Esophagus muscularis mucosa (tissue), 4 donors: ENCODE measurements around the gene HS6ST3. TPM values are rescaled to one million over a fixed set of nuclear protein-coding genes. Genes with fewer than 3 reads are reported as not detected.

Experiments
- DNase-seq: peaks from one replicate; pipeline ENCODE4 v3.0.0-alpha.2; 2017; ENCODE audit errors: extremely low spot score
- H3K27ac ChIP-seq, 4 donors: fragments of 200-600 bp; sonication (generic); replicated peaks in 1 of 4; 1 replicate in 3 of 4; 2 replicates in 1 of 4; pipeline ENCODE4 v1.5.1; 2016 to 2019; ENCODE audit warnings: mild to moderate bottlenecking in 1 of 4
- H3K27me3 ChIP-seq, 4 donors: fragments of 200-600 bp; sonication (generic); one replicate each; pipeline versions ENCODE4 v1.5.1 to v1.6.0; 2016 to 2019
- H3K36me3 ChIP-seq, 4 donors: fragments of 200-600 bp; sonication (generic); one replicate each; pipeline ENCODE4 v1.5.1; 2016 to 2019
- H3K4me1 ChIP-seq, 4 donors: fragments of 200-600 bp; sonication (generic); one replicate each; pipeline ENCODE4 v1.5.1; 2016 to 2019
- H3K4me3 ChIP-seq, 4 donors: fragments of 200-600 bp; sonication (generic); 1 replicate in 2 of 4; 2 replicates in 2 of 4; pipeline ENCODE4 v1.5.1; 2016 to 2019; ENCODE audit warnings: mild to moderate bottlenecking in 4 of 4, moderate library complexity in 1 of 4
- H3K9me3 ChIP-seq, 4 donors: fragments of 200-600 bp; sonication (generic); 1 replicate in 3 of 4; 2 replicates in 1 of 4; pipeline ENCODE4 v1.5.1; 2016 to 2019
- CTCF ChIP-seq, 3 experiments: fragments of 200-600 bp in 2 of 3; fragments of 450-650 bp in 1 of 3; sonication (generic) in 2 of 3; IDR thresholded peaks; one replicate each; pipeline ENCODE4 v1.5.1; 2017 to 2019; ENCODE audit warnings: antibody characterized with exemption in 3 of 3, mild to moderate bottlenecking in 2 of 3, moderate library complexity in 1 of 3
- EP300 ChIP-seq: sonication (generic); formaldehyde crosslinking; IDR thresholded peaks from one replicate; pipeline ENCODE4 v1.6.1; 2017; ENCODE audit warnings: antibody characterized with exemption
- POLR2A ChIP-seq: fragments of 450-650 bp; IDR thresholded peaks from one replicate; pipeline ENCODE4 v1.6.1; 2017; ENCODE audit warnings: antibody characterized with exemption, moderate library complexity, mild to moderate bottlenecking, low read depth
- POLR2AphosphoS5 ChIP-seq, 2 donors: sonication (generic); formaldehyde crosslinking; IDR thresholded peaks; one replicate each; pipeline ENCODE4 v1.6.1; 2017; ENCODE audit warnings: antibody characterized with exemption in 2 of 2
- WGBS: methylation state at CpG from one replicate; pipeline ENCODE4 v1.1.5; 2018; 5-methylcytosine and 5-hydroxymethylcytosine counted together
- intact Hi-C: fragments of 100-400 bp; cut with DNase I; formaldehyde crosslinking; loops from one replicate; pipeline ENCODE4 v1.15.1; 2023
- total RNA-seq, 4 donors: library from RNA; depleted of rRNA; stranded (reverse); fragments of >200 nt; gene quantifications; one replicate each; pipeline versions ENCODE4 v1.1.0 to v1.2.1, GENCODE V29; 2016

HS6ST3 gene
- total RNA-seq, 4 donors from 2014 or later = 4.6 to 12.4 (median 7.9) TPM

- TF ChIP-seq POLR2AphosphoS5 (IDR thresholded peaks at IDR 0.05) (no peak), EP300 (no peak), CTCF (IDR thresholded peaks at IDR 0.05) (no peak), POLR2A (no peak)
- H3K27me3 ChIP-seq = no peaks in the 10 kb centered on the region
- 96% methylated on average over 5 of the region's 5 CpGs for WGBS
- no peak for DNase-seq
- H3K4me3 ChIP-seq = no peak overlapping the region
- H3K9me3 ChIP-seq = peaks cover 0 to 4% (median 0%) of the 10 kb centered on the region in 4 donors
- H3K27ac ChIP-seq = no peak overlapping the region
- no peaks in the 10 kb centered on the region for H3K36me3 ChIP-seq
- intact Hi-C loops = no loop called here
- no peaks in the 10 kb centered on the region for H3K4me1 ChIP-seq
These were observed 400.6 kb downstream of the HS6ST3 start for GRCh38 chr13:96490496-96490989.

DNA sequence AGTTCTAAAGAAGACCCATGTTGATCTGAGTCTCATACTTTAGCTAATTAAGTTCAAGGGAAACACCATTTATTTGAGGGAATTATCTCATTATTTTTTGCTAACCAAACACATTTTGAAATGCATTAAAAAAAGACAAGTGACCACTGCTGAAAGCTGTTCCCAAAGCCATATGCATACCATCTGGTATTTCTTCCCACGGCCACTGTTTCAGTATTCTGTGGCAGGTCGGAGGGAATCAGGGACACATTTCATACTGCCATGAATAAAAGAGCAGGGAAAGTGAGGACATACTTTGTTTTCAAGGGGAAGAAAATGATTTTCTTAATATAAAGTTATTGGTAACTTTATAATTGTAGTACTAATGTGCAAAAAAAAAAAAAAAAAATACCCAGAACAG is 401.2 kb downstream of the HS6ST3 start:
- Histone ChIP-seq H3K27me3 (no peaks in the 10 kb centered on the region), H3K4me3 (no peak overlapping the region), H3K9me3 (peaks cover 0 to 4% (median 0%) of the 10 kb centered on the region in 4 donors), H3K36me3 (no peaks in the 10 kb centered on the region), H3K4me1 (no peaks in the 10 kb centered on the region), H3K27ac (no peak overlapping the region)
- 85% methylated on average over 2 of the region's 2 CpGs for WGBS
- no peak for DNase-seq
- TF ChIP-seq CTCF (IDR thresholded peaks at IDR 0.05) (no peak), POLR2A (no peak), EP300 (no peak), POLR2AphosphoS5 (IDR thresholded peaks at IDR 0.05) (no peak)
- intact Hi-C loops = no loop called here

GRCh38 chr13:96492766-96493165 is 402.9 kb downstream of the HS6ST3 start:
- Histone ChIP-seq H3K4me3 (no peak overlapping the region), H3K27me3 (no peaks in the 10 kb centered on the region), H3K36me3 (no peaks in the 10 kb centered on the region), H3K27ac (no peak overlapping the region), H3K9me3 (peaks cover 0 to 4% (median 0%) of the 10 kb centered on the region in 4 donors), H3K4me1 (no peaks in the 10 kb centered on the region)
- WGBS = 77% methylated on average over 4 of the region's 4 CpGs
- intact Hi-C loops = no loop called here
- TF ChIP-seq POLR2A = no peak
- no peak for TF ChIP-seq CTCF (IDR thresholded peaks at IDR 0.05)
- TF ChIP-seq POLR2AphosphoS5 (IDR thresholded peaks at IDR 0.05) = no peak
- no peak for TF ChIP-seq EP300
- no peak for DNase-seq

DNA sequence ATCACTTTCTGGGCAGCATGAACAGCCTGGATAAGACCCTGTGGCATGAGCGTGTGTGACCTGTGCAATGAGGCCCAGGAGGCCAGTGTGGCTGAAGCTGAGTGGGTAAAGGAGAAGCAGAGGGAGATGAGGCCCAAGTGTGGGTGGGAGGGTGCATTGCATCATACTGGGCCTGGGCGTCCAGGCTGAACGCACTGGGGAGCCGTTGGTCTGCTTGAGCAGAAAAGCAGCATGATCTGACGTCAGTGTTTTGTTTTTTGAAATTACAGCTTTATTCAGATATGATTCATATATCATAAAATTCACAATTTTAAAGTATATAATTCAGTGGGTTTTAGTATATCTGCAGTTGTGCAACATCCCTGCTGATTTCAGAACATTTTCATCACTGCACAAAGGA is 409.7 kb downstream of the HS6ST3 start:
- Histone ChIP-seq H3K9me3 (no peaks in the 10 kb centered on the region), H3K4me3 (no peak overlapping the region), H3K36me3 (no peaks in the 10 kb centered on the region), H3K27me3 (no peaks in the 10 kb centered on the region), H3K27ac (no peak overlapping the region), H3K4me1 (no peaks in the 10 kb centered on the region)
- 81% methylated on average over 5 of the region's 5 CpGs for WGBS
- intact Hi-C loops = no loop called here
- TF ChIP-seq POLR2A (no peak), POLR2AphosphoS5 (IDR thresholded peaks at IDR 0.05) (no peak), EP300 (no peak), CTCF (IDR thresholded peaks at IDR 0.05) (no peak)
- DNase-seq = no peak

DNA sequence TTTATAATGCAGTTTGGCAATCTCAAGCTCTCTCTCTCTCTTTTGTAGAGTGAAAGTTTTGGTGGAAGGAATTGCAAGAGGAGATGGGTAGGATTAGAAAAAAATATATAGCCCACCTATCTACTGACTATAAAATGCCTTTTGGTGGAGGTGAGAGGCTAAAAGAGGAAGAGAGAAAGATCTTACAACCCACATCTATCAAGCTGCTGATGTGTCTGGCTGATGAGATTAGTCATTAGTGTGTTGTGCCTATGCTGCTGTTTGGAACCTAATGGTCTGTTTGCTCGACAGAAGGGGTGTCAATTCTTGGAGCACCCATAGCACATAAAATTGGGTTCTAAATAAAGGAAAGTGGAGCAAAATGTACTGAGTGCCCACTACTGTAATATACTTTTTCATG is 411.0 kb downstream of the HS6ST3 start:
- intact Hi-C loops = no loop called here

More for the DNA sequence above, 411.0 kb downstream of the HS6ST3 start:
- no peaks in the 10 kb centered on the region for H3K9me3 ChIP-seq
- H3K36me3 ChIP-seq = no peaks in the 10 kb centered on the region
- no peak overlapping the region for H3K4me3 ChIP-seq
- TF ChIP-seq POLR2AphosphoS5 (IDR thresholded peaks at IDR 0.05) = no peak
- no peak for TF ChIP-seq CTCF (IDR thresholded peaks at IDR 0.05)
- no peaks in the 10 kb centered on the region for H3K27me3 ChIP-seq
- no peak overlapping the region for H3K27ac ChIP-seq
- no peaks in the 10 kb centered on the region for H3K4me1 ChIP-seq
- 55% methylated on average over 1 of the region's 1 CpG for WGBS
- DNase-seq = no peak
